ENCODE measurements around the gene AGPAT3. TPM values are rescaled to one million over a fixed set of nuclear protein-coding genes. Genes with fewer than 3 reads are reported as not detected.

Gene AGPAT3
- total RNA-seq, 1 donor from 2014 or later, result 97.6 TPM

DNA sequence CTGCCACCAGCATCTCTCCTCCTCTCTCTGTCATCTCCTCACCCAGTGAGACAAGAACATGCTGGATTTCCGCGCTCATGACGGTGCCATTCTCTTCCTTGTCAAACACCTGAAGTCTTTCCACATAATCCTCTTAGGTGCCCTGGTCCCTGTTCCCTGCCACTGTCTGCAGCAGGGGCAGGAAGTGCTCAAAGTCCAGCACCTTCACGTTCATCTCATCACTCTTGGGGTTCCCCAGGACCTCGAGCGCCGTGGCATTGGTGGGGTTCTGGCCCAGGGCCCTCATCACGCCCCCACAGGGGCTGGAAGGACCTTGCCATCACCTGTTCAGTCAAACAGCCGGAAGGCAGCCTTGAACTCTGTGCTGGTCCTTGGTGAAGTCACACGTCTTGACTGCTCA is 9.1 kb upstream of the AGPAT3 start:
- DNase-seq, result no peak
- intact Hi-C loops (cut with micrococcal nuclease), result no loop called here
- no peak for ATAC-seq

DNA sequence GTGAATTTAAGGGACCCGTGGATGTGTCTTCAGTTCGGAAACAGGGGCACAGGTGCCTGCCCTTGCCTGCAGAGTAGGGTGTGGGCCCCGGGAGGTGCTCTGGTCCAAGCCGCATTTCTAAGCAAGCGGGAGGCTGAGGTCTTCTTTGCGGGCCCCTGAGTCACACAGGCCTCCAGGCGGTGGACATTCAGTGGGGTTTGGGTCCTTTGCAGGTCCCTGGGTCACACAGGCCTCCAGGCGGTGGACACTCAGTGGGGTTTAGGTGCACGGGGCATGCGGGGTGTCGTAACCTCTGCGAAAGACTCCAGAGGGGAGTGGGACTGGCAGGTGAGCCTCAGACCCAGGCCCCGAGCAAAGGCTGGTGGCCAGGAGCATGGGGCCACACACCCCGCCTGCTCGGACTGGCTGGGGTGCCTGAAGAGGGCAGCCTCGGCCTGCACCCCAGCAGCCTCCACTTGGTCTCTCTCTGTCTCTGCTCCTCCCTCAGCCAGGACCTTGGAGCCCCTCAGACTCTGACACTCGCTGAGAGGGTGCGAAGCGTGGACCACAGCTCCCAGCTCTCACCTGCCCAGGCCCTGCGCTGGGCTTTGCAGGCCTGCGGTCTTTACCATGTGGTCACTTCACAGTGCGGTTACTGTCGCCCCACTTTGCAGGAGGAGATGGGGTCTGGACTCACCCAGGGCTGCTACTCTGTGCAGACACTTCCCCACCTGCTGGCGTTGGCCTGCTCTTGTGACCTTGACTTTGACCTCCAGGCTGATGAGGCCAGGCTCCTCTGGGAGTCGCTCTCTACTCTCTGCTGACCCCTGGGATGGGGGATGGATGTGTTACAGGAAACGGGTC is 6.0 kb upstream of the AGPAT3 start:
- ATAC-seq, result peak; percentile 23
- DNase-seq, result no peak
- intact Hi-C loops (cut with micrococcal nuclease), result no loop called here

DNA sequence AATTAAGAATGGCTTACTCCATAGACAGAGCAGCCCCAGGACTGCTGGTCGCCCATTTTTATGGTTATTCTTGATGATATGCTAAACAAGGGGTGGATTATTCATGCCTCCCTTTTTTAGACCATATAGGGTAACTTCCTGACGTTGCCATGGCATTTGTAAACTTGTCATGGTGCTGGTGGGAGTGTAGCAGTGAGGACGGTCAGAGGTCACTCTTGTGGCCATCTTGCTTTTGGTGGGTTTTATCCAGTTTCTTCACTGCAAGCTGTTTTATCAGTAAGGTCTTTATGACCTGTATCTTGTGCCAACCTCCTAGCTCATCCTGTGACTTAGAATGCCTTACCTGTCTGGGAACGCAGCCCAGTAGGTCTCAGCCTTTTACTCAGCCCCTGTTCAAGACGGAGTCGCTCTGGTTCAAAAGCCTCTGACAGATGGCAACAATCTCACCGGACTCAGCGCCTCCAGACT is 5.2 kb upstream of the AGPAT3 start:
- intact Hi-C loops (cut with micrococcal nuclease), result no loop called here
- no peak for DNase-seq
- no peak for ATAC-seq

DNA sequence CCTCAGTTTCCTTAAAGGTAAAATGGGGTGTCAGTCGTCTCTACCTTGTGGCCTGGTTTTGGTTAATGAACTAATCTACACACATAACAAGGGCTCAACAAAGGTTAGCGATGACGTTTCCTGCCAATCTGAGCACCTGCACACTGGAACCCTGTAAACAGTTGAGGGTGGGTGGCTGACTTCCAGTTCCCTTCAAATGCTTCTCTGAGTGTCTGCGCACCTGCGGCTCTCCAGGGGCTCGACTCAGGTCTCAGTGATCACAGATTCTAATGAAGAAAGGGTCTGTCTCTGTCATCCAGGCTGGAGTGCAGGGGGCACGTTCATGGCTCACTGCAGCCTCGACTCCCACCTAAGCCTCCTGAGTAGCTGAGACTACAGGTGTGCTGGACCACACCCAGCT is 3.3 kb upstream of the AGPAT3 start:
- DNase-seq (peak; percentile 12), ATAC-seq (no peak)
- intact Hi-C loops (cut with micrococcal nuclease), result no loop called here

DNA sequence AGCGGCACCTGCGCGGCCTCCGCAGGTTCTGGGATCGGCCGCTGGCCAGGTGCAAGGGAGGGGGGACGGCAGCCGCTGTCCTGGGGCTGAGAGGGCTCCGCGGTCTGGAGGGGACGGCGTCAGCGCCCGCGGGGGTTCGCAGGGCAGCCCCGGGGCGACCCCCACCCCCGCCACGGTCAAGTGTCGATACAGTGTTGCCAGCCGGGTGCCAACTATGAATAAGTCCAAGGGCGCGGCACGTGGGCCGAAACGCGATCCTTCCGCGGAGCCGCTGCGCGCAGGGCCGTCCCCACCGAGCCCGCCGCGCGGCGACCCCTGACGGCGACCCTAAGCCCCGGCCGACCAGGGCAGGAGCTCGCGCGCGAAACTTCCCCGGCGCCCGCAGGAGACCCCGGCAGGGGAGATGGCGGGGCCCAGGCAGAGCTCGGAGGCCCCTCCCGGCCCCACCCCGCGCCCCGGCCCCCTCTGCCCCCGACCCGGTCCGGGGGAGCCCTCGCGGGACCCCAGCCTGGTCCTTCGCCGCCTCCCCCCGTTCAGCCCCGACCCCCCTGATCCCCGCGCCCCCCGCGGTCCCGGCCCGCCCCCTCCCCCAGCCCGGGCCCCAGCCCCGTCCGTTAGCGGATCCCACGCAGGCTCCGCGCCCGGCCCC is 586 bp upstream of the AGPAT3 start:
- ATAC-seq (peak; percentile 53), DNase-seq (peak; percentile 66)
- intact Hi-C loops (cut with micrococcal nuclease), result no loop called here

DNA sequence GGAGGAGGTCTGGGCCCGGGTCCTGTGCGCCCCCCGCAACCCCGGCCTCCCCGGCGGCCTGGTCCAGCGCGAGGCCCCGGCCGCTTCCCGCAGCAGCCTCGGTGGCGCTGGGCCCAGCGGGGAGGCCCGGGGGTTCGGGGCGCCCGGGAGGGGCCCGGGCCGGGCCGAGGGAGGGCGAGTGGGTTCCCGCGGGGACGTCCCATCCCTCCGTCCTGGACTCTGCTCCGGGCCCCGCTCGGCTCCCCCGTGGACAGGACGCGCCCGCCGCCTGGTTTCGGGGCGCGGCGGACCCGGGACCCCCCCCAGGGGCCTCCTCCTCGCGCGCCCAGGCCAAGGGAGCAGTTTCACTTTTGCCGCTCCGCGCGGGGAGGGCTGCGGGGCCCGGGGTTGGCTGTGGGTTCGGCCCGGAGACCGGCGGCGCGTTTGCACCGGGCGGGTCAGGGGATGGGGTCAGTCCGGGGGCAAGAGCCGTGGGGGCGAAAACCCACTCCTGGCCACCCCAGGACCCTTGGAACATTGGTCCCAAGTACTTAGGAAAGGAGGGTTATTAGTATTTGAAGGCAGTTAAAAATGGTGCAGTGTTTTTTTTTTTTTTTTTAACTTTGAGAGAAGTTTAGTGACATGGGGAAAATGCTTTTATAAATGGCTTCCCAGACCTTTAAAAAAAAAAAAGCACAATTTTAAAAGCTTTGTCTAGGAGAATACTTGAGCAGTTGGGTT is 677 bp downstream of the AGPAT3 start:
- intact Hi-C loops (cut with micrococcal nuclease), result no loop called here
- DNase-seq, result peak; percentile 77
- peak; percentile 57 for ATAC-seq

DNA sequence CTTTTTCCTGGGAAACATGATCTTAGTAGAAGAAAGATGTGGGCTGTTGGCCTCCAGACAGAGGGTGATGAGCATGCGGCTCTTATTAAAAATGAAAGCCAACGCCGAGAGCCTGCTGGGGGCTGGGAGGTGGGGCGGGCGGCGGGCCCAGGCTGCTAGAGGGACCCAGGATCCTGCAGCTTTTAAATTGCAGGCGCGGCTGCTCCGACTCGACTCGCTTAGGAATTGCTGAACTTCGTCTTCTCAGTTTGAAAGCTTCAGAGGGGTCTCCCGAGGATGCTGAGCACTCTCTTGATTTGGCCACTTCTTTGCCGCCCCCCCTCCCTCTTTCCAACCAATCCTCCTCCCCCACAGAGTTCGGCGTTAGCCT is 1.2 kb downstream of the AGPAT3 start:
- intact Hi-C loops (cut with micrococcal nuclease), result no loop called here
- DNase-seq (peak; percentile 72), ATAC-seq (peak; percentile 63)

DNA sequence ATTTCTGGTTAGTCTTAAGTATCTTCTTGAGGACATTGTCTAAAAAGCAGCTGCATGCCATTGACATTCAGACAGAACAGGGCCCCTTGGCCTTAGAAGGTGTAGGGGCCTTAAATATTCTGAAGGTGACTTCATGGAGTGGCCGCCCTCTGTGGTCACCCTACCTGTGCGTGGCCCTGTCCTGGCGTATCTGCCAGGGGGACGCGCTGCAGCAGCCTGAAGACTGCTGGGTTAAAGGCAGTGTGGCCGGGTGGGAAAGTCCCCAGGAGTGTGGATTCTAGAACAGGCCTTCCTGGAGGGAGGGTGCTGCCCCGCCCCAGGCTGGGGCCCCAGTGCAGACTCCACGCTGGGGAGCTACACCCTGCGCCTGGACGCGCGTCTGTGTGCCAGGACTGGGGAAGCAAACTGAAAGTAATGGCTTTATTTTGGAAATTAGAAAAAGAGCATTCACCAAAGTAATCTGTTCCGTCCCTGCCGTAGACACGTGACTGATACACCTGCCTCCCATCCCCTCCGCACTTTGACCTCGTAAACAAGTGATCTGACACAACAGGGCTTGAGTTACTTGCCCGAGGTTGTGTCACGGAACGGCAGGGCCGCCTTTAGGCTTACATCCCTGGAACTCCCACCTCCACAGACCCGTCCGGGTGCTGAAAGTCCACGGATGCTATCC is 1.8 kb downstream of the AGPAT3 start:
- ATAC-seq (no peak), DNase-seq (peak; percentile 35)
- intact Hi-C loops (cut with micrococcal nuclease), result no loop called here

DNA sequence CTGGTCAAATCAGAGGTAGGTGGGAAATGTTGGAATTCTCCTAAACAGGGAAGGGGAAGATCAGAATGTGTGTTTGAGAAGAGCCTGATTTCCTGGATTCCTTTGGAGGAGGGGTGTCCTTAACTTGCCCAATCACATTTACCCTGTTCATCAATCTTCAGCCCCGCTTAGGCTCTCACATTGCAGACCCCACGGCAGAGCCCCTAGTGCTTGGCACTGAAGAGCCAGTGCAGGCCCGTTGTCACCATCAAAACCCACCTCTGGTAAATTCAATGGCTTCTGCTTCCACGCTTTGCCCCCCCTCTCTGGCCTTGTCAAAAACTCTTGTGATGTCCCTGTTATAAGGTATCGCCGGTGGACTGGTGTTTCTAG is 2.3 kb downstream of the AGPAT3 start:
- ATAC-seq (no peak), DNase-seq (peak; percentile 10)
- intact Hi-C loops (cut with micrococcal nuclease), result no loop called here

DNA sequence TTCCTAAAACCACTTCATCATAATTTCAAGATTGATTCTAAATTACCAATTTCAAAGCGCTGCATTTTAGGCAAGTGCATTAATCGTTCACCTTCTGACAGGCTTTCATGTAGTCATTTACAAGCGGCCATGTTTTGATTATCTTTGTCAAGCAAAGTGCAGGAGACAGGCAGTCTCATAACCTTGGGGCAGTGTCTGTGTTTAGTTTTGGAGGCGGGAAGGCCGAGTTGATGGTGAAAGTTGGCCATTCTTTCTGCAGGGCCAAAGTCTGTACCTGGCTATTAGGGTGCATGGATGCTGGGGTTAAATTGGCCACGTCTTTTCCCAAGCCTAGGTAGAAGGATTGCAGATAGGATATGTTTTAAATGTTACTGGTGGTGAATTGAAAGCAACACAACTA is 2.9 kb downstream of the AGPAT3 start:
- DNase-seq (no peak), ATAC-seq (no peak)
- intact Hi-C loops (cut with micrococcal nuclease), result no loop called here

DNA sequence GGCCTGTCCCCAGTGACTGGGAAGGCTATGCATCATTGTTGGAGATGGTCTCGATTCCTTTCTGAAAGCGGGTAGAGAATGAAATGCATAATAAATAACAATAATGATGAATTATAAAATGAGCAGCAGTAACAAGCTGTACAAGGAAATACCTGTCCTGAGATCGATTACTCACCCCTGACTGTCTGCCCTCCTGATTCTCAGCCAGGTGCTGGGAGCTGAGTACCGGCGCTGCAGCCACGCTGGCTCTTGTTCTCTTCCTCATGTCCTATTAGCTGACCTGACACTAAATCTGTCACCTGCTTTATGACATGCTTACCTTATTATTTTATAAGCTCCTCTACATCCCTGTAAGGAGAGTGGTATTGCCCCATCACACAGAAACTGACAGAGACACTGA is 3.4 kb downstream of the AGPAT3 start:
- no peak for ATAC-seq
- intact Hi-C loops (cut with micrococcal nuclease), result no loop called here
- peak; percentile 1 for DNase-seq

DNA sequence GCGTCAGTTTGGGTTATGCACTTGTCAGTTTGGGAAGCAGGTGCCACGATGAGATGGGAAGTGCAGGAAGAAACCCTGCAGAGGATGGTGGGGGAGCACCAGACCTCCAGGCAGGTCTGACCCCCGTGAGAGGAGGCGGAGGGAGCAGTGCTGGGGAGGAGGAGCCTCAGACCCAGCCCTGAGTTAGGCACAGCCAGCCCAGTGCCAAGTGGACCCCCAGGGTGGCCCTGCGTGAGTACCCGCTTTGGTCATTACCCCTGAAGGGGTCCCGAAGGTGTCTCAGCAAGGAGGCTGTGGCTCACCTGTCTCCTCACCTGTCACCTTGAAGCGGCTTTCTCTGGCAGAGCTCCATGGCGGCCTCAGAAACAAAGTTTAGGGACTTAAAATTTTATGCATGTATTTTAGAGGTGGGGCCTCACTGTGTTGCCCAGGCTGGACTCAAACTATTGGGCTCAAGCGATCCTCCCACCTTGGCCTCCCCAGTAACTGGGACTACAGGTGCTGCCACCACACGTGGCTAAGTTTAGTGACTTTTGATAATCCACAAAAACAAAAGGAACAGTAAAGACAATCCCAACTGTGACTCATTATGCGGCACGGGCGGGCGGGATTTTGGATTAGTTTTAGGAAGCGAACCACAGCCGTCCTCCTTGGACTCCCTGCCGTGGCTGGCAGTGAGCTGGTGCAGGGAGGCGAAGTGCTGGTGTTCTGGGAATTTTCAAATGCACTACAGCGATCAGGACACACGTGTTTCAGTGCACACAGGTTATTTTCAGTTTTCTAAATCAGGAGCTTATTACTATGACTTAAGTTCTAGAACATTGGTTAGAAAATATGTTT is 4.7 kb downstream of the AGPAT3 start:
- intact Hi-C loops (cut with micrococcal nuclease), result no loop called here
- ATAC-seq (peak; percentile 59), DNase-seq (peak; percentile 51)

DNA sequence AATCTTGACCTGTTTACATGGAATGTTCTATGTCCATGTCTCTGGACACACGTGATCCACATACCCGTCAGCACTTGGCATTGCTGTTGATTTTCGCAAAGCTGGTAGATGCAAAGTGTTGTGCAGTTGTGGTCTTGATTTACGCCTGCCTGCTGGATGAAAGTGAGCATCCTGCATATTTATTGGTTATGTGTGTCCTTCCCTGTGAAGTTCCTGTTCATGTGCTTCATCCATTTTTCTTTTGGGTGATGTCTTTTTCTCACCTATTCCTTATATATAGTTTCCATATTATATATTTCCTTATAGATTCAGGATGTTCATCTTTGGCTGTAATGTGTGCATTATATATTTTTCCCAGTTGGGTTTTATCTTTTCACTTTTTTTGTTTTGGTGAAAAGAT is 6.5 kb downstream of the AGPAT3 start:
- DNase-seq (peak; percentile 3), ATAC-seq (no peak)
- intact Hi-C loops (cut with micrococcal nuclease), result no loop called here

DNA sequence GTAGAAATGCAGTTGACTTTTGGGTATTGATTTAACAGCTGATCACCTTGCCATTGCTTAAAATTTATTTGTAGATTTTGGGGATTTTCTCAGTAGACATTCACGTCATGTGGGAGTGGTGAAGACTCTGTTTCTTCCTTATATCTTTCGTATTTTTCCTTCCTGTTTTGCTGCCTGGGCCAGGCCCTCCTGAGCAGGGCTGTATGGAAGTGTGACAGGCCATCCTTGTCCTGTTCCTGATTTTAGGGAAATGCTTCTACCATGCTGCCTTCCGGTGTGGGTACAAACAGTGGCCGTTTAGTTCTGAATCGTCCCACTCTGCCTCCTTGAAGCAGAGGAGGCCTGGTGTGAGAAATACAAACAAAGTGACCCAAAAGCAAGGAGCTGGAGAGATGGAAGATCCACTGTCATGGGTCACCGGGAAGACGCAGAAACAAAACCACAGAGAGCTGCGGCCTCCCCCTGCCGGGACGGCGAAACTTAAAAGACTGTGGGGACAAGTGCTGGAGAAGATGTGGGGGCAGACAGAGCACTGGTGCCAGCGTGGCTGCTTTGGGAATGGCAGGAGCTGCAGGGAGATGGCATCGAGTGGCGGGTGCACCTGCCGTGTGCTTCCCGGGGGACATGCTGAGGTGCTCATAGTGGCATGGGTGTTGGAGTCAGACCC is 7.6 kb downstream of the AGPAT3 start:
- peak; percentile 22 for DNase-seq
- peak; percentile 10 for ATAC-seq
- intact Hi-C loops (cut with micrococcal nuclease), result no loop called here

DNA sequence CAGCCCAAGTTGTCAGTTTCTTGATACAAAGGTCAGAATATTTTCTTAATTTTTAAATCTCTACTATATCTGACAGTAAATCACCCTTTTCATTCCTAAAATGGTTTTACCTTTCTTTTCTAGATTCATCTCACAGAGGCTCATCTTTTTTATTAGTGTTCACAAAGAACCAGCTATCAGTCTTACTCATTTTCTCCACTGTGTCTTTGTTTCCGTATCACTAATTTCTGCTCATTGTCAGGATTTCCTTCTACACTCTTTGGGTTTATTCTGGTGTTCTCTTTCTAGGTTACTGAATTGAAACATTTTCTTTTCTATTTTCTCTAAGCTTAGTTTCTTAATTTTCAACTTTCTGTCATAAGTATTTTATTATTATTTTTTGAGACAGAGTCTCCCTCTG is 8.7 kb downstream of the AGPAT3 start:
- DNase-seq (peak; percentile 2), ATAC-seq (no peak)
- intact Hi-C loops (cut with micrococcal nuclease), result no loop called here

DNA sequence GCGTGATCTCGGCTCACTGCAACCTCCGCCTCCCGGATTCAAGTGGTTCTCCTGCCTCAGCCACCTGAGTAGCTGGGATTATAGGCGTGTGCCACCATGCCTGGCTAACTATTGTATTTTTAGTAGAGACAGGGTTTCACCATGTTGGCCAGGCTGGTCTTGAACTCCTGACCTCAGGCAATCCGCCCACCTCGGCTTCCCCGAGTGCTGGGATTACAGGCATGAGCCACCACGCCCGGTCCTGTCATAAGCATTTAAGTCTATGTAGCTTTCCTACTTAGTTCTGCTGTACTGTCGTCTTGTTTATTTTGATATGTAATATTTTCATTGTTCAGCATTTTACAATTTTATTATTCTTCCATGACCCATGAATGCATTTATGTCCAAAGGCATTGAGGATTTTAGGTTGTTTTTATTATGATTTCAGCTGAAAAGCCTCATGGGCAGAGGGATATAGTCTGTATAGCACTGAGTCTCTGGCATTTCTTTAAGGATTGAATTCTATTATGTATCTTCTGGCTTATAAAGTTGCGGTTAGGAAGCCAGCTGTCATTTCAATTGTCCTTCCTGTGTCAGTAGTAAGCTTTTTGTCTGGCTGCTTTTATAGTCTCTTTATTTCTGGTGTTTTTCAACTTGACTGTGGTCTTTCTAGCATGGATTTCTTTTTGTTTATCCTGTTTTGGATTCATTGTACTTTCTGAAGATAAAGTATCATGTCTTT is 9.2 kb downstream of the AGPAT3 start:
- intact Hi-C loops (cut with micrococcal nuclease), result no loop called here
- DNase-seq, result no peak
- no peak for ATAC-seq

DNA sequence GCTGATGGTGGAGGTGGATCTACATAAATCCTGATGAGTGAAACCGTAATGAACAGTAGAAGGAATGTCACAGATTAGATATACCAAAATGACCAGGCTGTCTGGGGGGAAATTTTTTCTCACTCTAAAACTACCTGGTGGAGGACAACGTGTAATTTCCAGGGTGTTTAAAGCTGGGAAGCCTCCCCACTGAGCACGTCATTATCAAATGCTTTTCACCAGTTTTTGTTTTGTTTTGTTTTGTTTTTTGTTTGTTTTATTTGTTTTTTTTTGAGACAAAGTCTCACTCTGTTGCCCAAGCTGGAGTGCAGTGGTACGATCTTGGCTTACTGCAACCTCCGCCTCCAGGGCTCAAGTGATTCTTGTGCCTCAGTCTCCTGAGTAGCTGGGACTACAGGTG is 11.6 kb downstream of the AGPAT3 start:
- DNase-seq, result peak; percentile 5
- intact Hi-C loops (cut with micrococcal nuclease), result no loop called here

More for the DNA sequence above, 11.6 kb downstream of the AGPAT3 start:
- ATAC-seq, result no peak
